Measurements from ENCODE around the gene FBXO45. TPM values are rescaled to one million over a fixed set of nuclear protein-coding genes. Genes with fewer than 3 reads are reported as not detected.

FBXO45 gene
- total and polyA plus RNA-seq, 10 of the 15 experiments (the other 5 are each of a cell fraction or from before 2014, with no cell fraction given): 4.0 to 17.3 (median 11.8) TPM

- TF ChIP-seq CUX1 (IDR thresholded peaks at IDR 0.05; ENCODE audit: insufficient replicate concordance, low read depth, low read length): peak; percentile 100
- TF ChIP-seq RAD21 (IDR thresholded peaks at IDR 0.05; ENCODE audit: insufficient read depth, low read depth, low read length): peak; percentile 69
- TF ChIP-seq GABPA (IDR thresholded peaks at IDR 0.05; ENCODE audit: low read depth): no peak
These were observed 31.0 kb upstream of the FBXO45 start (continued) for GRCh38 chr3:196537319-196537984.

- Histone ChIP-seq H4K20me1 (ENCODE audit: control insufficient read depth, insufficient read depth) (no peaks in the 10 kb centered on the region), H3K9ac (ENCODE audit: control insufficient read depth, insufficient read depth, low read length) (no peak overlapping the region), H3K4me2 (ENCODE audit: control insufficient read depth, insufficient read depth) (no peak overlapping the region), H3K4me3 (no peak overlapping the region), H3K27me3 (replicated peaks in 1 of 2; ENCODE audit: control insufficient read depth in 2 of 2, insufficient read depth in 2 of 2, low read length in 1 of 2) (no peaks in the 10 kb centered on the region), H3K36me3 (ENCODE audit: control insufficient read depth in 2 of 2, insufficient read depth in 2 of 2, low read length in 1 of 2) (no peaks in the 10 kb centered on the region), H3K27ac (ENCODE audit: control insufficient read depth, insufficient read depth) (no peak overlapping the region), H2AFZ (ENCODE audit: control insufficient read depth, low read depth, low read length) (no peak overlapping the region), H3K4me1 (ENCODE audit: control insufficient read depth, insufficient read depth, low read length) (no peaks in the 10 kb centered on the region), H3K79me2 (ENCODE audit: control insufficient read depth, insufficient read depth, low read length) (no peaks in the 10 kb centered on the region), H3K9me3 (replicated peaks; ENCODE audit: control insufficient read depth, insufficient read depth, low read length) (no peaks in the 10 kb centered on the region)
- FAIRE-seq: no peak
- intact Hi-C loops (cut with micrococcal nuclease; ENCODE audit: unreplicated experiment) (no loop called here), in situ Hi-C loops (cut with MboI) (no loop called here)
- no peak for DNase-seq (ENCODE audit: low read depth, low spot score)
- ChIA-PET CTCF (interaction anchor here (0.5 to 1.2 kb wide), 5 partner anchors 19 to 134 kb away, joined by 3 to 4 read pairs (median 4); no protein-coding TSS in a partner anchor), RAD21 (ENCODE audit: unreplicated experiment) (no interaction called here), SMC1A (ENCODE audit: uncharacterized antibody, unreplicated experiment) (interaction anchor here (0.6 to 1.3 kb wide), 2 partner anchors 14 to 208 kb away, joined by 3 to 5 read pairs; no protein-coding TSS in a partner anchor), POLR2A (interaction anchor here (0.7 kb wide), 1 partner anchor 578 kb away, joined by 3 read pairs; no protein-coding TSS in a partner anchor)
- BruUV-seq (replicated peaks): no TSS peak
- WGBS (ENCODE audit: insufficient coverage, insufficient replicate concordance, low lambda C conversion rate, missing lambda C conversion rate): 88% methylated on average over 6 of the region's 6 CpGs
- no peak for ATAC-seq
- no peak for TF ChIP-seq CHD2 (IDR thresholded peaks at IDR 0.05; ENCODE audit: borderline replicate concordance, low read depth, low read length)
- TF ChIP-seq SPI1 (IDR thresholded peaks at IDR 0.05; ENCODE audit: borderline replicate concordance, insufficient read depth, low read depth, low read length): no peak
- TF ChIP-seq ZNF687 (IDR thresholded peaks at IDR 0.05): no peak
- no peak for TF ChIP-seq SIX5 (IDR thresholded peaks at IDR 0.05; ENCODE audit: low read depth, low read length, severe bottlenecking)
- TF ChIP-seq MEF2A (IDR thresholded peaks at IDR 0.05; ENCODE audit: insufficient read depth, low read depth, low read length): no peak
- TF ChIP-seq FOXK2 (IDR thresholded peaks at IDR 0.05): no peak
- no peak for TF ChIP-seq YY1 (IDR thresholded peaks at IDR 0.05; ENCODE audit: low read depth, low read length)
- no peak for TF ChIP-seq RB1 (IDR thresholded peaks at IDR 0.05; ENCODE audit: borderline replicate concordance)
- TF ChIP-seq RAD21 (IDR thresholded peaks at IDR 0.05; ENCODE audit: insufficient read depth, low read depth, low read length): no peak
These were observed 26.6 kb upstream of the FBXO45 start for GRCh38 chr3:196541684-196542445.
